Spleen (tissue), 11 donors: ENCODE data around the gene PHACTR1. TPM values are rescaled to one million over a fixed set of nuclear protein-coding genes. Genes with fewer than 3 reads are reported as not detected.

ENCODE experiments used
- DNase-seq: peaks from one replicate; pipeline ENCODE4 v3.0.0-alpha.2; 2020
- H3K27ac ChIP-seq, 8 donors: fragments of 200-600 bp; sonication (generic) in 7 of 8; 1 replicate in 4 of 8; 2 replicates in 4 of 8; pipeline versions ENCODE4 v1.5.0 to v1.8.0; 2016 to 2021; ENCODE audit warnings: inconsistent platforms in 4 of 8, mild to moderate bottlenecking in 4 of 8, moderate library complexity in 1 of 8
- H3K27me3 ChIP-seq, 7 donors: fragments of 200-600 bp; sonication (generic) in 6 of 7; replicated peaks in 1 of 7; 1 replicate in 4 of 7; 2 replicates in 3 of 7; pipeline versions ENCODE4 v1.5.0 to v1.8.0; 2016 to 2021; ENCODE audit warnings: inconsistent platforms in 3 of 7, mild to moderate bottlenecking in 1 of 7
- H3K36me3 ChIP-seq, 6 donors: fragments of 200-600 bp; sonication (generic) in 5 of 6; 1 replicate in 4 of 6; 2 replicates in 2 of 6; pipeline versions ENCODE4 v1.5.0 to v1.8.0; 2016 to 2021; ENCODE audit warnings: inconsistent platforms in 2 of 6
- H3K4me1 ChIP-seq, 6 donors: fragments of 200-600 bp; sonication (generic) in 5 of 6; 1 replicate in 3 of 6; 2 replicates in 3 of 6; pipeline versions ENCODE4 v1.5.0 to v1.8.0; 2016 to 2021; ENCODE audit warnings: inconsistent platforms in 3 of 6
- H3K4me3 ChIP-seq, 8 donors: fragments of 200-600 bp; sonication (generic) in 7 of 8; 1 replicate in 4 of 8; 2 replicates in 4 of 8; pipeline versions ENCODE4 v1.5.0 to v1.8.0; 2016 to 2021; ENCODE audit warnings: inconsistent platforms in 4 of 8, mild to moderate bottlenecking in 4 of 8, moderate library complexity in 2 of 8
- H3K9me3 ChIP-seq, 8 donors: fragments of 200-600 bp; sonication (generic) in 7 of 8; 1 replicate in 4 of 8; 2 replicates in 4 of 8; pipeline versions ENCODE4 v1.5.0 to v1.8.0; 2016 to 2021; ENCODE audit warnings: inconsistent platforms in 4 of 8
- POLR2A ChIP-seq, 3 donors: fragments of 450-650 bp; IDR thresholded peaks; one replicate each; pipeline ENCODE4 v1.5.1; 2017; ENCODE audit warnings: antibody characterized with exemption in 3 of 3, mild to moderate bottlenecking in 1 of 3
- POLR2AphosphoS5 ChIP-seq, 3 donors: sonication (generic); formaldehyde crosslinking; IDR thresholded peaks; one replicate each; pipeline ENCODE4 v1.5.1; 2017; ENCODE audit warnings: antibody characterized with exemption in 3 of 3
- WGBS, 5 donors: extraction: QIAGEN DNeasy Blood & Tissue Kit in 3 of 5; methylation state at CpG; one replicate each; pipeline versions ENCODE4 v1.1.5 to v1.1.7; 2013 to 2018; 5-methylcytosine and 5-hydroxymethylcytosine counted together
- intact Hi-C: fragments of 100-400 bp; cut with DNase I; formaldehyde crosslinking; loops from one replicate; pipeline ENCODE4 v1.15.0; 2023; ENCODE audit warnings: low total_unique reads
- polyA plus RNA-seq, 3 donors: library from polyadenylated mRNA; stranded (reverse); fragments of 200-250 nt; gene quantifications; one replicate each; pipeline ENCODE4 v1.2.1, GENCODE V29; 2013
- total RNA-seq, 7 donors: library from RNA; depleted of rRNA in 3 of 7; stranded (reverse); fragments of >200 nt in 3 of 7; fragmentation: NEBNext Ultra II Directional in 4 of 7; extraction: Animal tissue kit (Norgen Biotek cat#: 25700) in 4 of 7; gene quantifications; one replicate each; pipeline versions ENCODE4 v1.1.0 to v1.2.1, GENCODE V29; 2016 to 2021
- TF ChIP-seq, protein P1 (sequence below), 11 experiments: fragments of 200-600 bp in 7 of 11; fragments of 450-650 bp in 4 of 11; sonication (generic) in 4 of 11; IDR thresholded peaks in 8 of 11; conservative IDR thresholded peaks in 3 of 11; 1 replicate in 7 of 11; 2 replicates in 4 of 11; pipeline versions ENCODE4 v1.4.0 to v1.8.0; 2016 to 2021; ENCODE audit warnings: antibody characterized with exemption in 11 of 11, inconsistent platforms in 4 of 11, mild to moderate bottlenecking in 1 of 11
- donor health status: healthy with polysubstance abuse.
- donor health status: DM: no; HTN: no; CAD: no; lungs with moderate emphysema.
- donor health status: DM: no; HTN: no; CAD: no.
- donor health status: Bipolar disorder and iron deficiency.
- donor health status: healthy.
- donor health status: DM: no; HTN: no; CAD: no.
- donor health status: DM: yes; HTN: yes; CAD: no.

PHACTR1 gene
- total and polyA plus RNA-seq, 10 donors: 8.5 to 45.3 (median 30.8) TPM

DNA sequence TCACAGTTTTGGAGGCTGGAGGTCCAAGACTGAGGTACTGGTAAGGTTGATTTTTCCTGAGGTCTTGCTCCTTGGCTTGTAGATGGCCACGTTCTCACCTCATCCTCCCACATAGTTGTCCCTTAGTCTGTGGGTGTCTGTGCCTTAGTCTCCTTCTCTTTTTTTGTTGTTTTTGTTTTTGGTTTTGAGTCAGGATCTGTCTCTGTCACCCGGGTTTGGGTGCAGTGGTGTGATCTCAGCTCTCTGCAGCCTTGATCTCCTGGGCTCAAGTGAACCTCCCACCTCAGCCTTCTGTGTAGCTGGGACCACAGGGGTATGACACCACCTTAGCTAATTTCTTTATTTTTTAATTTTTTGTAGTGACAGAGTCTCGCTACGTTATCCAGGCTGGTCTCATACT, 245.2 kb downstream of the PHACTR1 start:
- H3K27ac ChIP-seq: no peak overlapping the region
- TF ChIP-seq POLR2AphosphoS5 (IDR thresholded peaks at IDR 0.05) (no peak), POLR2A (IDR thresholded peaks at IDR 0.05) (no peak)
- TF ChIP-seq, protein P1, sequence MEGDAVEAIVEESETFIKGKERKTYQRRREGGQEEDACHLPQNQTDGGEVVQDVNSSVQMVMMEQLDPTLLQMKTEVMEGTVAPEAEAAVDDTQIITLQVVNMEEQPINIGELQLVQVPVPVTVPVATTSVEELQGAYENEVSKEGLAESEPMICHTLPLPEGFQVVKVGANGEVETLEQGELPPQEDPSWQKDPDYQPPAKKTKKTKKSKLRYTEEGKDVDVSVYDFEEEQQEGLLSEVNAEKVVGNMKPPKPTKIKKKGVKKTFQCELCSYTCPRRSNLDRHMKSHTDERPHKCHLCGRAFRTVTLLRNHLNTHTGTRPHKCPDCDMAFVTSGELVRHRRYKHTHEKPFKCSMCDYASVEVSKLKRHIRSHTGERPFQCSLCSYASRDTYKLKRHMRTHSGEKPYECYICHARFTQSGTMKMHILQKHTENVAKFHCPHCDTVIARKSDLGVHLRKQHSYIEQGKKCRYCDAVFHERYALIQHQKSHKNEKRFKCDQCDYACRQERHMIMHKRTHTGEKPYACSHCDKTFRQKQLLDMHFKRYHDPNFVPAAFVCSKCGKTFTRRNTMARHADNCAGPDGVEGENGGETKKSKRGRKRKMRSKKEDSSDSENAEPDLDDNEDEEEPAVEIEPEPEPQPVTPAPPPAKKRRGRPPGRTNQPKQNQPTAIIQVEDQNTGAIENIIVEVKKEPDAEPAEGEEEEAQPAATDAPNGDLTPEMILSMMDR (IDR thresholded peaks at IDR 0.05 in 8 of 11, conservative IDR thresholded peaks at IDR 0.05 in 3 of 11): no peak
- peaks cover 0 to 15% (median 0%) of the 10 kb centered on the region in 7 donors for H3K27me3 ChIP-seq
- no peaks in the 10 kb centered on the region for H3K9me3 ChIP-seq
- H3K4me3 ChIP-seq: no peak overlapping the region
- H3K36me3 ChIP-seq: no peaks in the 10 kb centered on the region
- peaks cover 2 to 50% (median 29%) of the 10 kb centered on the region in 6 donors for H3K4me1 ChIP-seq
- intact Hi-C loops: no loop called here
- 77 to 90% (median 85%) methylated on average over 4 of the region's 4 CpGs for WGBS, 5 donors
- no peak for DNase-seq

DNA sequence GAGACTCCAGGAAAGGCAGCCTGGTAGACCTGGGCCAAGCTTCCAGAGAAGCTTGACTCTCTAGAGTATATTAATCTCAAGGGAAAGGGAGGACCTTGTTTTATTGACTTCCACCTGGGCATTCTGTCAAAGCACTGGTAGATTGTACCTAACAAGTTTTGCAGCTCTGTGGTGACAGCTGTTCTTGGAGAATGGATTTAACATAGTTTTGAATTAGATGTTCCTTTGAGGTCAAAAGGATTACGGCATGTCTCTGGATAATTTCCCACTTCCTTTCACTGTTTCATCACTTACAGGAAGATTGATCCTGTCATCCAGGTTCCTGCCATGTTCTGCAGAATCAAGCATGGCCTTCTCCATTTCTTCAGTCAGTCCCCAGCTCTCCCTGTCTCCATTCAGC, 246.0 kb downstream of the PHACTR1 start:
- no peaks in the 10 kb centered on the region for H3K36me3 ChIP-seq
- 29 to 43% (median 35%) methylated on average over 1 of the region's 1 CpG for WGBS, 5 donors
- no peaks in the 10 kb centered on the region for H3K9me3 ChIP-seq
- intact Hi-C loops: no loop called here
- peaks cover 0 to 42% (median 27%) of the 10 kb centered on the region in 6 donors for H3K4me1 ChIP-seq
- no peak for DNase-seq
- peak overlapping the region in 6 of 8 donors; percentile 27 to 48 (median 38) for H3K27ac ChIP-seq
- peaks cover 0 to 10% (median 0%) of the 10 kb centered on the region in 7 donors for H3K27me3 ChIP-seq
- H3K4me3 ChIP-seq: no peak overlapping the region
- TF ChIP-seq, protein P1 (IDR thresholded peaks at IDR 0.05 in 8 of 11, conservative IDR thresholded peaks at IDR 0.05 in 3 of 11): no peak
- no peak for TF ChIP-seq POLR2A (IDR thresholded peaks at IDR 0.05)
- no peak for TF ChIP-seq POLR2AphosphoS5 (IDR thresholded peaks at IDR 0.05)

DNA sequence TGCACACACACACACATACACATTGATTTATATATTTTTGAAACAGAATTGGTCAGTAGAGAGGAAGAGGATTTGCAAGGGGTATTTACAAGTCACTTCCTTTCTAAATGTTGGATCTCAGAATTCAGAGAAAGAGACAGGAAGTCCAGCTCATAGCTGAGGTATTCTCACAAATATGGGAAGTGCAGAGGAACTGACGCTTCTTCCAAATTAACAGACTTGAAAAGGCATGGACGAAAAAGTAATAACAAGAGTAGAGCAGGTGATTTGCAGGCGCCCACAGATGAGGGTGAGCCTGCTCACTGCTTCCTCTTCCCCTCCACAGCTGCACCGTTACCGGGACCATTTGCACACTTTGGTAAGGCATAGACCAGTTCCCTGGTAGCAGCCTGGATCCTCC, 246.4 kb downstream of the PHACTR1 start:
- Histone ChIP-seq H3K27me3 (peaks cover 0 to 6% (median 0%) of the 10 kb centered on the region in 7 donors), H3K36me3 (no peaks in the 10 kb centered on the region), H3K4me1 (peaks cover 0 to 38% (median 24%) of the 10 kb centered on the region in 6 donors), H3K9me3 (no peaks in the 10 kb centered on the region), H3K4me3 (peak overlapping the region in 1 of 8 donors; percentile 22), H3K27ac (peak overlapping the region in 6 of 8 donors; percentile 27 to 48 (median 38))
- WGBS, 5 donors: 9 to 23% (median 14%) methylated on average over 5 of the region's 5 CpGs
- TF ChIP-seq POLR2A (IDR thresholded peaks at IDR 0.05) (no peak), POLR2AphosphoS5 (IDR thresholded peaks at IDR 0.05) (no peak)
- TF ChIP-seq, protein P1 (IDR thresholded peaks at IDR 0.05 in 8 of 11, conservative IDR thresholded peaks at IDR 0.05 in 3 of 11): no peak
- no peak for DNase-seq
- intact Hi-C loops: no loop called here

DNA sequence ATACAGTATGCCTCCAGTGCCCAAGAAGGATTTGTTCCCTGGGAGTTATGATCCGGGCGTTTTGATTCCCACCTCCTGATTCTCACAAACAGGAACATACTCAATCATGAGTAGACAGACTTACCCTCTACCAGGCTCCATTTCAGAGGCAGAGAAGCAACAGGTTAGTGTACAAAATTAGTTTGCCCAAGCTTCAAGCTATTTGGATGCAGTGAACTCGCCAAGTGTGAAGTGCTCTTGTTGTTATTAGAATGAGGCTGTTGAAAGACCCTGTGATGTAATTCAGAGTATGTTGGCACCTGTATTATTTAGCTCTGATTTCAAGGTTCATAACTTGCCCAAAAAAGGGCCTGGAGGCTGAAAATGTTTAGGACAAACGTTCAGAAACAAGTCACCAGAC, 247.0 kb downstream of the PHACTR1 start:
- 42 to 55% (median 47%) methylated on average over 4 of the region's 4 CpGs for WGBS, 5 donors
- Histone ChIP-seq H3K27me3 (peaks cover 0 to 6% (median 0%) of the 10 kb centered on the region in 7 donors), H3K27ac (peak overlapping the region in 4 of 8 donors; percentile 27 to 46 (median 38)), H3K9me3 (no peaks in the 10 kb centered on the region), H3K4me1 (peaks cover 0 to 32% (median 18%) of the 10 kb centered on the region in 6 donors), H3K36me3 (no peaks in the 10 kb centered on the region), H3K4me3 (no peak overlapping the region)
- intact Hi-C loops: no loop called here
- DNase-seq: no peak
- TF ChIP-seq POLR2AphosphoS5 (IDR thresholded peaks at IDR 0.05): no peak
- TF ChIP-seq, protein P1 (IDR thresholded peaks at IDR 0.05 in 8 of 11, conservative IDR thresholded peaks at IDR 0.05 in 3 of 11): no peak
- no peak for TF ChIP-seq POLR2A (IDR thresholded peaks at IDR 0.05)
